Measurements from ENCODE around the gene MUC3A.
"Not testable (repeated sequence)": the region's sequence is repeated elsewhere in the genome, so short reads cannot be mapped to it uniquely, and the experiment has no call there.

- TF ChIP-seq BACH1 (IDR thresholded peaks at IDR 0.05; ENCODE audit: low read length); CREB1 (IDR thresholded peaks at IDR 0.05); RAD21 (IDR thresholded peaks at IDR 0.05 in 1 of 2, conservative IDR thresholded peaks at IDR 0.05 in 1 of 2; ENCODE audit: low read depth in 2 of 2, low read length in 2 of 2); RXRA (IDR thresholded peaks at IDR 0.05; ENCODE audit: insufficient read depth, low read depth, low read length); CTCF (IDR thresholded peaks at IDR 0.05; ENCODE audit: control extremely low read depth in 1 of 3, insufficient read depth in 1 of 3, low read depth in 1 of 3, low read length in 3 of 3): not testable (repeated sequence)
These were observed 49.2 kb downstream of the MUC3A start for GRCh38 chr7:100998530-100998929.

Measured in H1 (cell line).